ENCODE data around the gene LDLRAD4. TPM values are rescaled to one million over a fixed set of nuclear protein-coding genes. Genes with fewer than 3 reads are reported as not detected.

The LDLRAD4 gene
- total RNA-seq, 2 donors from 2014 or later: 33.1 to 41.2 TPM

GRCh38 chr18:13582178-13582670 lies 363.7 kb downstream of the LDLRAD4 start:
- Histone ChIP-seq H3K27ac (no peak overlapping the region), H3K4me1 (peaks cover 0 to 40% of the 10 kb centered on the region in 2 donors), H3K9me3 (no peaks in the 10 kb centered on the region), H3K4me3 (no peak overlapping the region), H3K36me3 (no peaks in the 10 kb centered on the region), H3K27me3 (no peaks in the 10 kb centered on the region)
- DNase-seq (ENCODE audit: low spot score): peak; percentile 43
- no peak for TF ChIP-seq CTCF (IDR thresholded peaks at IDR 0.05)

GRCh38 chr18:13583576-13584550 lies 365.3 kb downstream of the LDLRAD4 start:
- no peaks in the 10 kb centered on the region for H3K36me3 ChIP-seq
- H3K9me3 ChIP-seq: no peaks in the 10 kb centered on the region
- peaks cover 0 to 40% of the 10 kb centered on the region in 2 donors for H3K4me1 ChIP-seq
- DNase-seq (ENCODE audit: low spot score): peak; percentile 49
- no peak for TF ChIP-seq CTCF (IDR thresholded peaks at IDR 0.05)
- H3K27ac ChIP-seq: peak overlapping the region; percentile 69 to 73
- no peak overlapping the region for H3K4me3 ChIP-seq
- no peaks in the 10 kb centered on the region for H3K27me3 ChIP-seq

- H3K9me3 ChIP-seq: no peaks in the 10 kb centered on the region
- no peak for TF ChIP-seq CTCF (IDR thresholded peaks at IDR 0.05)
- H3K36me3 ChIP-seq: no peaks in the 10 kb centered on the region
- H3K4me3 ChIP-seq: no peak overlapping the region
- peak; percentile 57 for DNase-seq (ENCODE audit: low spot score)
- H3K27me3 ChIP-seq: no peaks in the 10 kb centered on the region
- peak overlapping the region; percentile 69 to 73 for H3K27ac ChIP-seq
- H3K4me1 ChIP-seq: peaks cover 0 to 33% of the 10 kb centered on the region in 2 donors
These were observed 366.3 kb downstream of the LDLRAD4 start for GRCh38 chr18:13584825-13585224.

GRCh38 chr18:13585379-13586153 lies 367.0 kb downstream of the LDLRAD4 start:
- no peak overlapping the region for H3K4me3 ChIP-seq
- TF ChIP-seq CTCF (IDR thresholded peaks at IDR 0.05): no peak

GRCh38 chr18:13587001-13587400 lies 368.4 kb downstream of the LDLRAD4 start:
- H3K4me3 ChIP-seq: no peak overlapping the region
- H3K9me3 ChIP-seq: no peaks in the 10 kb centered on the region
- peaks cover 0 to 35% of the 10 kb centered on the region in 2 donors for H3K4me1 ChIP-seq
- peak; percentile 43 for DNase-seq (ENCODE audit: low spot score)
- no peak overlapping the region for H3K27ac ChIP-seq
- no peaks in the 10 kb centered on the region for H3K27me3 ChIP-seq
- TF ChIP-seq CTCF (IDR thresholded peaks at IDR 0.05): no peak
- no peaks in the 10 kb centered on the region for H3K36me3 ChIP-seq

More at GRCh38 chr18:13585379-13586153, 367.0 kb downstream of the LDLRAD4 start:
- peak overlapping the region; percentile 69 to 73 for H3K27ac ChIP-seq
- H3K36me3 ChIP-seq: no peaks in the 10 kb centered on the region
- peak; percentile 7 for DNase-seq (ENCODE audit: low spot score)
- H3K27me3 ChIP-seq: no peaks in the 10 kb centered on the region
- H3K4me1 ChIP-seq: peaks cover 0 to 27% of the 10 kb centered on the region in 2 donors
- H3K9me3 ChIP-seq: no peaks in the 10 kb centered on the region
